A673 (cell line): Measurements from ENCODE around the gene CDK13.

Source experiments
- EZH2 ChIP-seq: fragments of 200-600 bp; sonication (generic); IDR thresholded peaks from 2 replicates; pipeline ENCODE4 v1.6.1; 2017; ENCODE audit warnings: borderline replicate concordance, low read depth, mild to moderate bottlenecking, mixed read lengths, antibody characterized with exemption, low read length; ENCODE audit not compliant: poor library complexity, severe bottlenecking
- TF ChIP-seq, protein P1 (sequence below): fragments of 300-800, 200-600 bp; sonication (generic); conservative IDR thresholded peaks from 2 replicates; pipeline ENCODE4 v1.5.1; 2017; ENCODE audit warnings: low read depth, mild to moderate bottlenecking, antibody characterized with exemption, low read length, moderate library complexity, mixed read lengths

GRCh38 chr7:39946693-39947092 is 3.4 kb upstream of the CDK13 start:
- TF ChIP-seq, protein P1, sequence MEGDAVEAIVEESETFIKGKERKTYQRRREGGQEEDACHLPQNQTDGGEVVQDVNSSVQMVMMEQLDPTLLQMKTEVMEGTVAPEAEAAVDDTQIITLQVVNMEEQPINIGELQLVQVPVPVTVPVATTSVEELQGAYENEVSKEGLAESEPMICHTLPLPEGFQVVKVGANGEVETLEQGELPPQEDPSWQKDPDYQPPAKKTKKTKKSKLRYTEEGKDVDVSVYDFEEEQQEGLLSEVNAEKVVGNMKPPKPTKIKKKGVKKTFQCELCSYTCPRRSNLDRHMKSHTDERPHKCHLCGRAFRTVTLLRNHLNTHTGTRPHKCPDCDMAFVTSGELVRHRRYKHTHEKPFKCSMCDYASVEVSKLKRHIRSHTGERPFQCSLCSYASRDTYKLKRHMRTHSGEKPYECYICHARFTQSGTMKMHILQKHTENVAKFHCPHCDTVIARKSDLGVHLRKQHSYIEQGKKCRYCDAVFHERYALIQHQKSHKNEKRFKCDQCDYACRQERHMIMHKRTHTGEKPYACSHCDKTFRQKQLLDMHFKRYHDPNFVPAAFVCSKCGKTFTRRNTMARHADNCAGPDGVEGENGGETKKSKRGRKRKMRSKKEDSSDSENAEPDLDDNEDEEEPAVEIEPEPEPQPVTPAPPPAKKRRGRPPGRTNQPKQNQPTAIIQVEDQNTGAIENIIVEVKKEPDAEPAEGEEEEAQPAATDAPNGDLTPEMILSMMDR, result no peak
- TF ChIP-seq EZH2, result no peak
